Cardiac fibroblast (primary cell): ENCODE measurements around the gene KIF13A.
"Not testable (repeated sequence)": the region's sequence is repeated elsewhere in the genome, so short reads cannot be mapped to it uniquely, and the experiment has no call there.

ENCODE experiments used
- DNase-seq, 2 donors: peaks; one replicate each; pipeline versions ENCODE4 v3.0.0 to v3.0.0-alpha.2; 2010; ENCODE audit warnings: low read depth in 2 of 2
- H3K4me3 ChIP-seq, 2 donors: replicated peaks in 1 of 2; 1 replicate in 1 of 2; 2 replicates in 1 of 2; pipeline ENCODE4 v1.5.1; 2011; ENCODE audit warnings: low read depth in 2 of 2, low read length in 2 of 2, mild to moderate bottlenecking in 2 of 2, moderate library complexity in 1 of 2
- CTCF ChIP-seq: IDR thresholded peaks from one replicate; pipeline ENCODE4 v1.5.1; 2011; ENCODE audit warnings: low read depth, mild to moderate bottlenecking, low read length, inconsistent platforms

The KIF13A gene

GRCh38 chr6:17744019-17744756 lies 243.2 kb downstream of the KIF13A start:
- H3K4me3 ChIP-seq = no peak overlapping the region
- no peak for TF ChIP-seq CTCF
- no peak for DNase-seq

- H3K4me3 ChIP-seq = no peak overlapping the region
- no peak for DNase-seq
- no peak for TF ChIP-seq CTCF
These were observed 245.9 kb downstream of the KIF13A start for GRCh38 chr6:17741507-17741906.

- no peak overlapping the region for H3K4me3 ChIP-seq
- DNase-seq = no peak
- TF ChIP-seq CTCF = no peak
These were observed 246.7 kb downstream of the KIF13A start for GRCh38 chr6:17740559-17741220.

- TF ChIP-seq CTCF = no peak
- no peak for DNase-seq
- no peak overlapping the region for H3K4me3 ChIP-seq
These were observed 249.7 kb downstream of the KIF13A start for GRCh38 chr6:17737704-17738252.

GRCh38 chr6:17735311-17735710 lies 252.1 kb downstream of the KIF13A start:
- DNase-seq, H3K4me3 ChIP-seq: not testable (repeated sequence)

- TF ChIP-seq CTCF = no peak
- H3K4me3 ChIP-seq = no peak overlapping the region
- no peak for DNase-seq
These were observed 257.2 kb downstream of the KIF13A start for GRCh38 chr6:17730078-17730704.
